Measurements from ENCODE around the gene CERS6.

CERS6 gene

DNA sequence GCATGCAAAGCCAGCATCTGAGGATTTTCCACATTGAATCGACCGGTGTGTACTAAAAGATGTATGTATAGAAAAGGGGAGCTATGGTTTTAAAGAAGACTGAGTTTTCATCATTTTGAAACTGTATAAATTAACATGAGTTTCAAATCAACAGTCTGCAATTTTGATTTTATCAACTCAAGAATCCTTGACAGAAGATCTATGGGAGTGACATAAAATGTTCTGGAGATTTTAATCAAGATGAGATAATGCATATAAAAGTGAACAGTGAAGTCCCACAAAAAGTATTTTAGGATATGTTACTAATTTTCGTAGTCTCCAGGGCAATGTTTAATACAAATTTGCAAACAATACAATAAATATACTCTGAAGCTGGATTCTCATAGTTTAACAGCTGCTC lies 24.0 kb upstream of the CERS6 start:
- no peak overlapping the region for H3K4me3 ChIP-seq (ENCODE audit: low read depth, low read length)
- no peak for DNase-seq
- H3K27me3 ChIP-seq: no peaks in the 10 kb centered on the region
- H3K9me3 ChIP-seq: no peaks in the 10 kb centered on the region
- peaks cover 15% of the 10 kb centered on the region for H3K4me1 ChIP-seq
- no peaks in the 10 kb centered on the region for H3K36me3 ChIP-seq
- TF ChIP-seq CTCF (IDR thresholded peaks at IDR 0.05; ENCODE audit: low read depth, low read length): no peak

GRCh38 chr2:168432565-168433186 lies 23.4 kb upstream of the CERS6 start:
- no peaks in the 10 kb centered on the region for H3K36me3 ChIP-seq
- no peak for DNase-seq
- no peaks in the 10 kb centered on the region for H3K9me3 ChIP-seq
- H3K27me3 ChIP-seq: no peaks in the 10 kb centered on the region
- peaks cover 15% of the 10 kb centered on the region for H3K4me1 ChIP-seq
- no peak for TF ChIP-seq CTCF (IDR thresholded peaks at IDR 0.05; ENCODE audit: low read depth, low read length)
- no peak overlapping the region for H3K4me3 ChIP-seq (ENCODE audit: low read depth, low read length)

DNA sequence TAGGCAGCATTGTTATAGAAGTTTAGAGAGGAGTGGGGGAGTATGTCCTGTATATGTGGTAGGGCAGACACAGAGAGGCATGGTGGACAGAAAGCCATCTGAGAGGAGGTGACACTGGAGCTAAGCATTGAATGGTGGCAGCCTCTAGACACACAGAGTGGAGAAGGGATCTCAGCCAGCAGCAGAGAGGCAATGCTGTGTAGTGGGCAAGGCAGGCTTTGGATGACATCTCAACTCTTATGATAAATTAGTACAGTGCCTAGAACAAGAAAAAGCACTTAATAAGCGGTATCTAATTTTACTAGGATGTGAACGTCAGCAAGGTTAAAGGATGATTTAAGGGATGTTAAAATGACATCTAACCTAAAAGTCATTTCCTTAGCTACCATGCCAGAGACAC lies 22.5 kb upstream of the CERS6 start:
- DNase-seq: peak; percentile 21
- Histone ChIP-seq H3K4me3 (ENCODE audit: low read depth, low read length) (no peak overlapping the region), H3K27me3 (no peaks in the 10 kb centered on the region), H3K4me1 (peaks cover 20% of the 10 kb centered on the region), H3K9me3 (no peaks in the 10 kb centered on the region), H3K36me3 (no peaks in the 10 kb centered on the region)
- no peak for TF ChIP-seq CTCF (IDR thresholded peaks at IDR 0.05; ENCODE audit: low read depth, low read length)

GRCh38 chr2:168434146-168434545 lies 21.9 kb upstream of the CERS6 start:
- no peak for TF ChIP-seq CTCF (IDR thresholded peaks at IDR 0.05; ENCODE audit: low read depth, low read length)
- H3K4me1 ChIP-seq: peaks cover 26% of the 10 kb centered on the region
- no peaks in the 10 kb centered on the region for H3K9me3 ChIP-seq
- H3K27me3 ChIP-seq: no peaks in the 10 kb centered on the region
- peak; percentile 90 for DNase-seq
- no peaks in the 10 kb centered on the region for H3K36me3 ChIP-seq
- H3K4me3 ChIP-seq (ENCODE audit: low read depth, low read length): no peak overlapping the region

DNA sequence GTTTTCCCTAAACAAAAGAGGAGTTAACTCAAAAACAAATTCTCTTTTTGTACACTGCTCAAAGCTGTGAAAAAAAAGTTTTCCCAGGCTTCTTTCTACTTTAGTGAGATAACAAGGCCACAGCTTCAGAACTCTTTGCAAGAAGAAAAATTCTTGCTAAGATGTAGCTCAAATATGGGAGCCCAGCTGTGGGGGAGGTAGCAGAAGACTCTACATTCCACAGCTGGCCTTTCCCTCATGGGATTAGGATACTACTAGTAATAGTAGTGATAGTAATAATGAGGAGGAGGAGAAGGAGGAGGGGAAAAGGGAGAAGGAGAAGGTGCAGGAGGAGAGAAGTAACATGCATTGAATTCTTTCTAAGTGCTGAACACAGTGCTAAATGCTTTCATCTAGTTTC lies 19.2 kb upstream of the CERS6 start:
- DNase-seq: no peak
- Histone ChIP-seq H3K4me1 (peaks cover 29% of the 10 kb centered on the region), H3K27me3 (no peaks in the 10 kb centered on the region), H3K36me3 (no peaks in the 10 kb centered on the region), H3K4me3 (ENCODE audit: low read depth, low read length) (no peak overlapping the region), H3K9me3 (no peaks in the 10 kb centered on the region)
- TF ChIP-seq CTCF (IDR thresholded peaks at IDR 0.05; ENCODE audit: low read depth, low read length): no peak

GRCh38 chr2:168438553-168438952 lies 17.5 kb upstream of the CERS6 start:
- H3K4me3 ChIP-seq (ENCODE audit: low read depth, low read length): no peak overlapping the region
- no peaks in the 10 kb centered on the region for H3K36me3 ChIP-seq
- no peaks in the 10 kb centered on the region for H3K9me3 ChIP-seq
- H3K27me3 ChIP-seq: no peaks in the 10 kb centered on the region
- peak; percentile 21 for DNase-seq
- H3K4me1 ChIP-seq: peaks cover 24% of the 10 kb centered on the region
- no peak for TF ChIP-seq CTCF (IDR thresholded peaks at IDR 0.05; ENCODE audit: low read depth, low read length)

Measured in BE2C (cell line).